WTC11 (cell line): ENCODE measurements around the gene SLC28A1.

ENCODE experiments used
- ETV6 ChIP-seq: sonication (generic); formaldehyde crosslinking; IDR thresholded peaks from 2 replicates; pipeline ENCODE4 v1.8.1; 2022; ENCODE audit warnings: mild to moderate bottlenecking, missing genetic modification reagents
- FOXJ3 ChIP-seq: sonication (generic); formaldehyde crosslinking; IDR thresholded peaks from 2 replicates; pipeline ENCODE4 v1.9.0; 2021; ENCODE audit warnings: missing genetic modification reagents, mild to moderate bottlenecking, borderline replicate concordance
- GABPB1 ChIP-seq: sonication (generic); formaldehyde crosslinking; IDR thresholded peaks from 2 replicates; pipeline ENCODE4 v1.8.1; 2023; ENCODE audit warnings: mild to moderate bottlenecking, missing genetic modification reagents
- JUN ChIP-seq: sonication (generic); formaldehyde crosslinking; IDR thresholded peaks from 2 replicates; pipeline ENCODE4 v1.8.0; 2023; ENCODE audit warnings: mild to moderate bottlenecking, missing genetic modification reagents
- NR2C2 ChIP-seq: sonication (generic); formaldehyde crosslinking; IDR thresholded peaks from 2 replicates; pipeline ENCODE4 v1.8.0; 2022; ENCODE audit warnings: mild to moderate bottlenecking, missing genetic modification reagents
- RELA ChIP-seq: sonication (generic); formaldehyde crosslinking; IDR thresholded peaks from 2 replicates; pipeline ENCODE4 v1.8.1; 2022; ENCODE audit warnings: missing genetic modification reagents, mild to moderate bottlenecking, borderline replicate concordance
- SMAD3 ChIP-seq: sonication (generic); formaldehyde crosslinking; IDR thresholded peaks from 2 replicates; pipeline ENCODE4 v1.8.0; 2022; ENCODE audit warnings: missing genetic modification reagents, mild to moderate bottlenecking, borderline replicate concordance
- TEAD4 ChIP-seq: sonication (generic); formaldehyde crosslinking; IDR thresholded peaks from 2 replicates; pipeline ENCODE4 v1.8.0; 2022; ENCODE audit warnings: mild to moderate bottlenecking, missing genetic modification reagents
- ZNF232 ChIP-seq: sonication (generic); formaldehyde crosslinking; IDR thresholded peaks from 2 replicates; pipeline ENCODE4 v1.8.0; 2022; ENCODE audit warnings: mild to moderate bottlenecking, missing genetic modification reagents
- TF ChIP-seq, protein P1 (sequence below): sonication (generic); formaldehyde crosslinking; IDR thresholded peaks from 2 replicates; pipeline ENCODE4 v1.8.0; 2022; ENCODE audit warnings: mild to moderate bottlenecking, missing genetic modification reagents
- TF ChIP-seq, protein P2 (sequence below): fragments of 200-600 bp; IDR thresholded peaks from 2 replicates; pipeline ENCODE4 v1.8.0; 2022; ENCODE audit warnings: antibody characterized with exemption
- TF ChIP-seq, protein P3 (sequence below): fragments of 250-450 bp; sonication (Bioruptor Pico); IDR thresholded peaks from 2 replicates; pipeline ENCODE4 v1.8.0; 2021; ENCODE audit warnings: mild to moderate bottlenecking

DNA sequence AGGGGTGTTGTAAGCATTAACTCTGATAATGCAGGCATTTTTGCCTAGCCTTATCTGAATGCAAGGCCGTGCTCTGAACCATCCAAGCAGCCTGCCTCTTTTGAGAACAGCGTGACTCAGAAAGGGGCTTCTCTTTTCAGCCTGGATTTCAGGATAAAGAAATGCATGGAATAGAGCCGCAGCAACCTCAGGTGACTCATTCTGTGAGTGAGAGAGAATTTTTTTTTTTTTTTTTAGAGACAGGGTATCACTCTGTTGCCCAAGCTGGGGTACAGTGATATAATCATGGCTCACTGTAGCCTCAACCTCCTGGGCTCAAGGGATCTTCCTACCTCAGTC is 76.6 kb downstream of the SLC28A1 start:
- TF ChIP-seq GABPB1 (CRISPR knock-in tag) (no peak), FOXJ3 (CRISPR knock-in tag) (no peak), NR2C2 (CRISPR knock-in tag) (no peak), ZNF232 (CRISPR knock-in tag) (no peak), ETV6 (CRISPR knock-in tag) (no peak), JUN (CRISPR knock-in tag) (no peak), TEAD4 (CRISPR knock-in tag) (no peak), RELA (no peak), SMAD3 (CRISPR knock-in tag) (no peak)
- TF ChIP-seq, protein P1, sequence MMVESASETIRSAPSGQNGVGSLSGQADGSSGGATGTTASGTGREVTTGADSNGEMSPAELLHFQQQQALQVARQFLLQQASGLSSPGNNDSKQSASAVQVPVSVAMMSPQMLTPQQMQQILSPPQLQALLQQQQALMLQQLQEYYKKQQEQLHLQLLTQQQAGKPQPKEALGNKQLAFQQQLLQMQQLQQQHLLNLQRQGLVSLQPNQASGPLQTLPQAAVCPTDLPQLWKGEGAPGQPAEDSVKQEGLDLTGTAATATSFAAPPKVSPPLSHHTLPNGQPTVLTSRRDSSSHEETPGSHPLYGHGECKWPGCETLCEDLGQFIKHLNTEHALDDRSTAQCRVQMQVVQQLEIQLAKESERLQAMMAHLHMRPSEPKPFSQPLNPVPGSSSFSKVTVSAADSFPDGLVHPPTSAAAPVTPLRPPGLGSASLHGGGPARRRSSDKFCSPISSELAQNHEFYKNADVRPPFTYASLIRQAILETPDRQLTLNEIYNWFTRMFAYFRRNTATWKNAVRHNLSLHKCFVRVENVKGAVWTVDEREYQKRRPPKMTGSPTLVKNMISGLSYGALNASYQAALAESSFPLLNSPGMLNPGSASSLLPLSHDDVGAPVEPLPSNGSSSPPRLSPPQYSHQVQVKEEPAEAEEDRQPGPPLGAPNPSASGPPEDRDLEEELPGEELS, result no peak
- TF ChIP-seq, protein P2, sequence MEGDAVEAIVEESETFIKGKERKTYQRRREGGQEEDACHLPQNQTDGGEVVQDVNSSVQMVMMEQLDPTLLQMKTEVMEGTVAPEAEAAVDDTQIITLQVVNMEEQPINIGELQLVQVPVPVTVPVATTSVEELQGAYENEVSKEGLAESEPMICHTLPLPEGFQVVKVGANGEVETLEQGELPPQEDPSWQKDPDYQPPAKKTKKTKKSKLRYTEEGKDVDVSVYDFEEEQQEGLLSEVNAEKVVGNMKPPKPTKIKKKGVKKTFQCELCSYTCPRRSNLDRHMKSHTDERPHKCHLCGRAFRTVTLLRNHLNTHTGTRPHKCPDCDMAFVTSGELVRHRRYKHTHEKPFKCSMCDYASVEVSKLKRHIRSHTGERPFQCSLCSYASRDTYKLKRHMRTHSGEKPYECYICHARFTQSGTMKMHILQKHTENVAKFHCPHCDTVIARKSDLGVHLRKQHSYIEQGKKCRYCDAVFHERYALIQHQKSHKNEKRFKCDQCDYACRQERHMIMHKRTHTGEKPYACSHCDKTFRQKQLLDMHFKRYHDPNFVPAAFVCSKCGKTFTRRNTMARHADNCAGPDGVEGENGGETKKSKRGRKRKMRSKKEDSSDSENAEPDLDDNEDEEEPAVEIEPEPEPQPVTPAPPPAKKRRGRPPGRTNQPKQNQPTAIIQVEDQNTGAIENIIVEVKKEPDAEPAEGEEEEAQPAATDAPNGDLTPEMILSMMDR, result no peak
- TF ChIP-seq, protein P3, sequence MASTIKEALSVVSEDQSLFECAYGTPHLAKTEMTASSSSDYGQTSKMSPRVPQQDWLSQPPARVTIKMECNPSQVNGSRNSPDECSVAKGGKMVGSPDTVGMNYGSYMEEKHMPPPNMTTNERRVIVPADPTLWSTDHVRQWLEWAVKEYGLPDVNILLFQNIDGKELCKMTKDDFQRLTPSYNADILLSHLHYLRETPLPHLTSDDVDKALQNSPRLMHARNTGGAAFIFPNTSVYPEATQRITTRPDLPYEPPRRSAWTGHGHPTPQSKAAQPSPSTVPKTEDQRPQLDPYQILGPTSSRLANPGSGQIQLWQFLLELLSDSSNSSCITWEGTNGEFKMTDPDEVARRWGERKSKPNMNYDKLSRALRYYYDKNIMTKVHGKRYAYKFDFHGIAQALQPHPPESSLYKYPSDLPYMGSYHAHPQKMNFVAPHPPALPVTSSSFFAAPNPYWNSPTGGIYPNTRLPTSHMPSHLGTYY (CRISPR knock-in tag), result no peak
